ENCODE measurements around the gene MPG.
"Not testable (repeated sequence)": the region's sequence is repeated elsewhere in the genome, so short reads cannot be mapped to it uniquely, and the experiment has no call there.

MPG gene

DNA sequence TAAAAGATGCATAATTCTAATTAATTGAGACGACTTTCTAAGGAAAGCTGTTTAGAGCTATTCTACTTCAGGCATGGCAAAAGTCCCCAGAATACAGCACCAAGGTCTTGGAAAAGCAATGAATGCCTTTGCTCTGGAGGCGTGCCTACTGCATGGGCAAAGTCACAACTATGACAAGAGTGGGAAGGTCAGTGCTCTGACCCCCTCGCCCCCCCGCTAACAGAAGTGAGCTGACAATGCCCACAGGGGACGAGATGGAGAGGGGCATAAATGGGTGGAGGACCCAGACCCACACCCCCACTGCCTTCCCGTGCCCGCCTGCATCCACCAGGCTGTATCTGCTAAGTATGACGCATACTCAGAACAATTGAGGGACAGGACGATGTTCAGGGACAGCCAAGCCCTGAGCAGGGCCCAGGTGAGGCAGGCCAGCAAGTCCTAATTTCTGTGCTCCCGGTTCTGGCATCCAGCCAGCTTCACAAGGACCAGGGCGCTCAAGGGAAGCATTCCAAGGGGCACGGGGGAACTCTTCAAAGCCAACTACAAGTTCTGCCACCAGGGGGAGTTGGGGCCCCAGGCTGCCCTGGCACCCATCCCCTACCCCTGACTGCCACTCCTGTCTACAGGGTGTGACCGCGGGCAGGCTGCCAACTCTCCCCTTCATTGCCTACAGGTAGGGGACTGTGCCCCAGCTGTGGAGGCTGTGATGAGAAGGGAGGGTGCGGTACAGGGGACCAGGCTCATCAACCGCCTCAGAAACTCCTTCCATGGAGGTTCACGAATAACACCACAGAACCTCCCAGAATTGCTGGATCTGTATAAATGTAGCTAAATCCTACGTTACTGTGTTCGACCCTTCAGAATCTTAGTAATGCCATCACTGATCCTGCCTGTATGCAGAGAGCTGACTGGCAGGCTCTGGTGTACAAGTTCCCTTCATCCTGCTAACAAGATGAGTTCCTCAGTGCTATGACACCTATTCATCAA is 39.6 kb downstream of the MPG start:
- no peaks in the 10 kb centered on the region for H3K9me3 ChIP-seq (ENCODE audit: control insufficient read depth, insufficient read depth, low read length)
- H3K36me3 ChIP-seq (ENCODE audit: insufficient read depth, low read length), result no peaks in the 10 kb centered on the region
- H3K9ac ChIP-seq (ENCODE audit: low read depth, low read length), result no peak overlapping the region
- H3K4me1 ChIP-seq (ENCODE audit: insufficient read depth, low read length), result peaks cover 14% of the 10 kb centered on the region

GRCh38 chr16:118857-119256 is 40.8 kb downstream of the MPG start:
- 0 out of 2 replicates have a peak, but pooled peaks cover 2% of the 10 kb centered on the region for H3K4me1 ChIP-seq (ENCODE audit: insufficient read depth, low read length)

GRCh38 chr16:119295-119694 is 41.3 kb downstream of the MPG start:
- Histone ChIP-seq H3K4me1 (ENCODE audit: insufficient read depth, low read length) (no peaks in the 10 kb centered on the region), H3K9me3 (ENCODE audit: control insufficient read depth, insufficient read depth, low read length) (no peaks in the 10 kb centered on the region), H3K36me3 (ENCODE audit: insufficient read depth, low read length) (no peaks in the 10 kb centered on the region), H3K9ac (ENCODE audit: low read depth, low read length) (no peak overlapping the region)

More at GRCh38 chr16:118857-119256, 40.8 kb downstream of the MPG start:
- Histone ChIP-seq H3K9me3 (ENCODE audit: control insufficient read depth, insufficient read depth, low read length) (no peaks in the 10 kb centered on the region), H3K36me3 (ENCODE audit: insufficient read depth, low read length) (no peaks in the 10 kb centered on the region), H3K9ac (ENCODE audit: low read depth, low read length) (no peak overlapping the region)

GRCh38 chr16:119835-120491 is 41.9 kb downstream of the MPG start:
- Histone ChIP-seq H3K9ac (ENCODE audit: low read depth, low read length) (no peak overlapping the region), H3K9me3 (ENCODE audit: control insufficient read depth, insufficient read depth, low read length) (no peaks in the 10 kb centered on the region), H3K4me1 (ENCODE audit: insufficient read depth, low read length) (no peaks in the 10 kb centered on the region), H3K36me3 (ENCODE audit: insufficient read depth, low read length) (no peaks in the 10 kb centered on the region)

DNA sequence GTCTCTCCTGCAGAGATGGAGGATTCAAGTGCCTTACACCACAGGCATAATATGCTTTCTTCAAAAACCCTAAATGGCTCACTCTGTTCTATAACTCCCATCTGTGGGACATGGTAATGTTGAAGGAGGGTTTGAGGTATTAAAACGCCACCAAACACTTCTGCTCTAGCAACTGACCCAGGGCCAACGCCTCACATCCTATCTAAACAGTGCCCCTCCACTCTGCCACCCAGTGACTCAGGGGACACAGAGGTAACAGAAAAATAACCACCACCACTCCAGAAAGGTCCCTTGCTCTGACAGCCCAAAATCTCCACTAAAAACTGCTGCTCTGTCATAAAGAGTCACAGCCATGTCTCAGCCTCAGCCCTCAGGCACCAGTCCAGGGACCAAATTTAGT is 42.7 kb downstream of the MPG start:
- Histone ChIP-seq H3K9ac (ENCODE audit: low read depth, low read length) (no peak overlapping the region), H3K36me3 (ENCODE audit: insufficient read depth, low read length) (no peaks in the 10 kb centered on the region), H3K9me3 (ENCODE audit: control insufficient read depth, insufficient read depth, low read length) (no peaks in the 10 kb centered on the region), H3K4me1 (ENCODE audit: insufficient read depth, low read length) (no peaks in the 10 kb centered on the region)

DNA sequence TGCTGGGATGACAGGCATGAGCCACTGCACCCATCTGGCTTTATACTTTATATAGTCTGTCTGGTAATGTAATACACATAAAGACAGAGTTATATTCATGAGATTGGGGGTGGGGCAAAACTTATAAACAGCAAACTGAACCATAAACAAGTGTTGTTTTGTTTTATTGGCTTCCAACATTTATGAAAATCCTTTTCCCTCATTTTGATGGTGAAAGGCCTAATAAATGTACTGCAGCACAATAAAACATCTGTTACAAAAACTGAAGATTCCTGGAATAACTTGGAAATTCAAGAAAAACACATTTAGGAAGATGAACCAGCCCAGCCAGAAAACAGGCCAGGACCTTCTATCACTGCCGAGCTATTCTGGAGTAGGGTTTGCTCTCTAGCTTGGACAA is 44.3 kb downstream of the MPG start:
- H3K9me3 ChIP-seq (ENCODE audit: control insufficient read depth, insufficient read depth, low read length), result no peaks in the 10 kb centered on the region
- H3K36me3 ChIP-seq (ENCODE audit: insufficient read depth, low read length), result no peaks in the 10 kb centered on the region
- H3K9ac ChIP-seq (ENCODE audit: low read depth, low read length), result no peak overlapping the region
- no peaks in the 10 kb centered on the region for H3K4me1 ChIP-seq (ENCODE audit: insufficient read depth, low read length)

DNA sequence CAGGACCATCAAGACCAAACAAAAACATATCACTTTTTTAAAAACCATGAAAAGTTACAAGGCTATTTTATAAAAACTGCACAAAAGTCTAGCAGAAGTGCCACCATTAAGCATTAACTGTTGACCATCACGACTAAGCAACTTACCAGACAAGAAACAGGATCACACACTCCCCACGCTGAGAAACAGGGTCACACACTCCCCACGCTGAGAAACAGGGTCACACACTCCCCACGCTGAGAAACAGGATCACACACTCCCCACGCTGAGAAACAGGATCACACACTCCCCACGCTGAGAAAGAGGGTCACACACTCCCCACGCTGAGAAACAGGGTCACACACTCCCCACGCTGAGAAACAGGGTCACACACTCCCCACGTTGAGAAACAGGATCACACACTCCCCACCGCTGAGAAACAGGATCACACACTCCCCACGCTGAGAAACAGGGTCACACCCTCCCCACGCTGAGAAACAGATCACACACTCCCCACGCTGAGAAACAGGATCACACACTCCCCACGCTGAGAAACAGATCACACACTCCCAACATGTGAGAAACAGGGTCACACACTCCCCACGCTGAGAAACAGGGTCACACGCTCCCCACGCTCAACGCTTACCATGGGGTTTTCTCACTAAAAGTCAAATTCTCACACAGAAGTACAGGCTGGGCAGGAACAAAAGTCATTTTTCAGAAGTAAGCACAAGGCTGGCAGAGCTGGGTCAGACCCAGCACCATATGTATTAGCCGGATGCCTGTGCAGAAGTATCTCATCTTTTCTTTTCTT is 45.7 kb downstream of the MPG start:
- H3K9ac ChIP-seq (ENCODE audit: low read depth, low read length); H3K36me3 ChIP-seq (ENCODE audit: insufficient read depth, low read length); H3K9me3 ChIP-seq (ENCODE audit: control insufficient read depth, insufficient read depth, low read length); H3K4me1 ChIP-seq (ENCODE audit: insufficient read depth, low read length): not testable (repeated sequence)

- Histone ChIP-seq H3K36me3 (ENCODE audit: insufficient read depth, low read length) (no peaks in the 10 kb centered on the region), H3K9ac (ENCODE audit: low read depth, low read length) (no peak overlapping the region), H3K9me3 (ENCODE audit: control insufficient read depth, insufficient read depth, low read length) (no peaks in the 10 kb centered on the region), H3K4me1 (ENCODE audit: insufficient read depth, low read length) (no peaks in the 10 kb centered on the region)
These were observed 47.0 kb downstream of the MPG start for GRCh38 chr16:125011-125410.

DNA sequence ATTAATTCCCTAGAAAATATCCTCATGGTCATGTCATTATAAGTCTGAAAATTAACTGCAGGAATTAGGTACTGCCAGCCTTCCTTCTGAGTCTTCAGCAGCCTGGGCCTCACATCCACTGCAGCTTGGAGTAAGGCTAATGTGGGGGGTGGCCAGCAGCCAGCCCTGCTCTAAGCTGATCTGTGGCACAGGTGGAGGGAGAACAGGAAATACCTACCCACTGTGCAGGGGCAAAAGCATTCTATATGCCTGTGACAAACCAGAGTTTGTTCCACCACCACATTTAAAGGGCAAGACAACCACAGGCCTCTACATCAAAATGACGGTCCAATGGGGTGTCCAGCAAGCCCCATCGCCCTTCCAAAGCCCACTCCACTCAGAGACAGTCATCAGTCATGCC is 51.0 kb downstream of the MPG start:
- no peaks in the 10 kb centered on the region for H3K36me3 ChIP-seq (ENCODE audit: insufficient read depth, low read length)
- H3K4me1 ChIP-seq (ENCODE audit: insufficient read depth, low read length), result no peaks in the 10 kb centered on the region
- no peaks in the 10 kb centered on the region for H3K9me3 ChIP-seq (ENCODE audit: control insufficient read depth, insufficient read depth, low read length)
- H3K9ac ChIP-seq (ENCODE audit: low read depth, low read length), result no peak overlapping the region

DNA sequence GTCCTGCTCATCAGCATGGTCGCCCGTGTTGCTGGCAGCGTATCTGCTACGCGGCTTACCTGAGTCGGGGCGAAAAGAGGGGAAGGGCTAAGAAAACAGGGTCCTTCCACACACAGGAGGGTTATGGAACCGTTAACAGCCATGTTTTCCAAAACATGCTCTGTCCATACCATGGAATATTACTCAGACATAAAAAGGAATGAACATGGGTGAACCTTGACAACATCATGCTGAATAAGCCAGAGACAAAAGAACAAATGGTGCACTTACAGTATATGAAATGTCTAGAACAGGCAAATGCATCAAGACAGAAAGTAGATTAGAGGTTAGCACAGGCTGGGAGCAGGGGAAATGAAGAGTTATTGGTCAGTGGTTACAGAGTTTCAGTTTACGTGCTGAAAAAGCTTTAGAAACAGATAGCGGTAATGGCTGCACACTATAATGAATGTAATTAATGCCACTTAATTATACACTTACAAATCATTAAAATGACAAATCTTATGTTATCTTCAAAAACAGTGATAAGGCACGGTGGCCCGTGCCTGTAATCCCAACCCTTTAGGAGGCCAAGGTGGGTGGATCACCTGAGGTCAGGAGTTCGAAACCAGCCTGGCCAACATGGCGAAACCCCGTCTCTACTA is 52.6 kb downstream of the MPG start:
- no peaks in the 10 kb centered on the region for H3K9me3 ChIP-seq (ENCODE audit: control insufficient read depth, insufficient read depth, low read length)
- no peak overlapping the region for H3K9ac ChIP-seq (ENCODE audit: low read depth, low read length)
- no peaks in the 10 kb centered on the region for H3K36me3 ChIP-seq (ENCODE audit: insufficient read depth, low read length)
- H3K4me1 ChIP-seq (ENCODE audit: insufficient read depth, low read length), result no peaks in the 10 kb centered on the region

- Histone ChIP-seq H3K36me3 (ENCODE audit: insufficient read depth, low read length) (no peaks in the 10 kb centered on the region), H3K9me3 (ENCODE audit: control insufficient read depth, insufficient read depth, low read length) (no peaks in the 10 kb centered on the region), H3K9ac (ENCODE audit: low read depth, low read length) (no peak overlapping the region), H3K4me1 (ENCODE audit: insufficient read depth, low read length) (no peaks in the 10 kb centered on the region)
These were observed 54.1 kb downstream of the MPG start for GRCh38 chr16:132120-132519.

- Histone ChIP-seq H3K9ac (ENCODE audit: low read depth, low read length) (no peak overlapping the region), H3K9me3 (ENCODE audit: control insufficient read depth, insufficient read depth, low read length) (no peaks in the 10 kb centered on the region), H3K4me1 (ENCODE audit: insufficient read depth, low read length) (no peaks in the 10 kb centered on the region), H3K36me3 (ENCODE audit: insufficient read depth, low read length) (no peaks in the 10 kb centered on the region)
These were observed 55.7 kb downstream of the MPG start for GRCh38 chr16:133716-134115.

Data from ES-I3 (cell line).